K562 (cell line): ENCODE results near the gene DLGAP1. TPM values are rescaled to one million over a fixed set of nuclear protein-coding genes. Genes with fewer than 3 reads are reported as not detected.

ENCODE experiments used
- BRCA1 ChIP-seq, 2 experiments: fragments of 450-650 bp in 1 of 2; sonication (generic) in 1 of 2; formaldehyde crosslinking in 1 of 2; IDR thresholded peaks; 2 replicates each; pipeline versions ENCODE4 v1.5.0 to v1.6.1; 2017 to 2020; ENCODE audit warnings: mild to moderate bottlenecking in 1 of 2, missing genetic modification reagents in 1 of 2
- CHCHD3 ChIP-seq: fragments of 250-450 bp; sonication (Bioruptor Pico); IDR thresholded peaks from 2 replicates; pipeline ENCODE4 v2.1.2; 2022; ENCODE audit warnings: mild to moderate bottlenecking
- CHD4 ChIP-seq: fragments of 200-600 bp; sonication (generic); IDR thresholded peaks from 3 replicates; pipeline ENCODE4 v1.6.1; 2012; ENCODE audit warnings: low read depth, mild to moderate bottlenecking, mixed read lengths, low read length, inconsistent platforms; ENCODE audit not compliant: insufficient read depth, insufficient replicate concordance, poor library complexity, severe bottlenecking
- EGR1 ChIP-seq: fragments of 450-650 bp; conservative IDR thresholded peaks from 2 replicates; pipeline ENCODE4 v1.6.1; 2017; ENCODE audit warnings: mild to moderate bottlenecking
- ETV1 ChIP-seq: fragments of 450-650 bp; conservative IDR thresholded peaks from 2 replicates; pipeline ENCODE4 v1.6.1; 2016; ENCODE audit warnings: missing genetic modification characterization, control low read depth, low read depth, missing compliant biosample characterization
- FUS ChIP-seq: fragments of 200-400 bp; formaldehyde crosslinking; optimal IDR thresholded peaks from 2 replicates; pipeline ENCODE3; 2017; ENCODE audit warnings: low read depth, low read length
- HEY1 ChIP-seq: fragments of 250-450 bp; sonication (Bioruptor Pico); IDR thresholded peaks from 2 replicates; pipeline ENCODE4 v1.5.0; 2020; ENCODE audit warnings: mild to moderate bottlenecking, moderate library complexity, borderline replicate concordance
- KLF6 ChIP-seq: fragments of 250-450 bp; sonication (Bioruptor Pico); IDR thresholded peaks from 2 replicates; pipeline ENCODE4 v1.4.0; 2020; ENCODE audit warnings: mild to moderate bottlenecking, moderate library complexity, borderline replicate concordance
- MCM2 ChIP-seq: fragments of 450-650 bp; IDR thresholded peaks from 2 replicates; pipeline ENCODE4 v1.6.1; 2017; ENCODE audit warnings: low read depth, mild to moderate bottlenecking
- MCM7 ChIP-seq, 2 experiments: fragments of 450-650 bp; IDR thresholded peaks; 2 replicates each; pipeline ENCODE4 v1.6.1; 2016 to 2018
- MTA2 ChIP-seq: fragments of 450-650 bp; IDR thresholded peaks from 2 replicates; pipeline ENCODE4 v1.6.1; 2016; ENCODE audit warnings: low read depth
- MYBL2 ChIP-seq, 2 experiments: fragments of 450-650 bp in 1 of 2; sonication (generic) in 1 of 2; formaldehyde crosslinking in 1 of 2; IDR thresholded peaks; 2 replicates each; pipeline versions ENCODE4 v1.6.1 to v1.8.1; 2017 to 2022; ENCODE audit warnings: borderline replicate concordance in 1 of 2, inconsistent platforms in 1 of 2, low read depth in 1 of 2, mild to moderate bottlenecking in 1 of 2, missing genetic modification reagents in 1 of 2, moderate library complexity in 1 of 2
- NKRF ChIP-seq: fragments of 450-650 bp; IDR thresholded peaks from 2 replicates; pipeline ENCODE4 v1.6.1; 2016; ENCODE audit warnings: borderline replicate concordance
- RBM14 ChIP-seq: fragments of 200-400 bp; formaldehyde crosslinking; IDR thresholded peaks from 2 replicates; pipeline ENCODE4 v1.6.1; 2018; ENCODE audit warnings: low read depth, mild to moderate bottlenecking, low read length, moderate library complexity, borderline replicate concordance; ENCODE audit not compliant: insufficient read depth
- THRAP3 ChIP-seq: fragments of 450-650 bp; IDR thresholded peaks from 2 replicates; pipeline ENCODE4 v1.6.1; 2016; ENCODE audit warnings: mild to moderate bottlenecking, inconsistent platforms, borderline replicate concordance
- polyA plus RNA-seq, 8 experiments: library from polyadenylated mRNA; depleted of rRNA in 4 of 8; stranded (reverse) in 5 of 8; unstranded in 3 of 8; fragments of >200 nt; fragmentation: Nextera tagmentation in 2 of 8; fragmentation: Illumina TruSeq in 1 of 8; extraction: Ambion mirVana in 2 of 8; extraction: Trizol in 1 of 8; gene quantifications; 2 replicates each; pipeline versions ENCODE4 v1.2.1 to v1.2.3, GENCODE V29; 2011 to 2014; ENCODE audit warnings: inconsistent platforms in 1 of 8, missing spikeins in 1 of 8
- total RNA-seq, 7 experiments: library from RNA; depleted of rRNA in 6 of 7; stranded (reverse); fragments of >200 nt in 6 of 7; fragmentation: Illumina TruSeq in 2 of 7; extraction: Trizol in 2 of 7; gene quantifications; 2 replicates each; pipeline versions ENCODE4 v1.2.1 to v1.2.3, GENCODE V29; 2011 to 2021; ENCODE audit warnings: low replicate concordance in 1 of 7
- TF ChIP-seq, protein P1 (sequence below): fragments of 250-450 bp; sonication (Bioruptor Pico); IDR thresholded peaks from 2 replicates; pipeline ENCODE4 v1.5.0; 2020; ENCODE audit warnings: mild to moderate bottlenecking
- TF ChIP-seq, protein P2 (sequence below): fragments of 250-450 bp; sonication (Bioruptor Pico); IDR thresholded peaks from 2 replicates; pipeline ENCODE4 v1.8.0; 2022; ENCODE audit warnings: inconsistent platforms, mild to moderate bottlenecking, moderate library complexity, borderline replicate concordance
- TF ChIP-seq, protein P3 (sequence below): sonication (generic); formaldehyde crosslinking; IDR thresholded peaks from 2 replicates; pipeline ENCODE4 v1.8.1; 2023; ENCODE audit warnings: mild to moderate bottlenecking, missing genetic modification reagents
- TF ChIP-seq, protein P4 (sequence below): fragments of 250-450 bp; sonication (Bioruptor Pico); IDR thresholded peaks from 2 replicates; pipeline ENCODE4 v1.8.0; 2021; ENCODE audit warnings: moderate library complexity, mild to moderate bottlenecking, inconsistent platforms

DLGAP1 gene
- total and polyA plus RNA-seq, 9 of the 15 experiments (the other 6 are each of a cell fraction or from before 2014, with no cell fraction given) = 0.04 to 0.22 (median 0.08) TPM

- TF ChIP-seq, protein P1, sequence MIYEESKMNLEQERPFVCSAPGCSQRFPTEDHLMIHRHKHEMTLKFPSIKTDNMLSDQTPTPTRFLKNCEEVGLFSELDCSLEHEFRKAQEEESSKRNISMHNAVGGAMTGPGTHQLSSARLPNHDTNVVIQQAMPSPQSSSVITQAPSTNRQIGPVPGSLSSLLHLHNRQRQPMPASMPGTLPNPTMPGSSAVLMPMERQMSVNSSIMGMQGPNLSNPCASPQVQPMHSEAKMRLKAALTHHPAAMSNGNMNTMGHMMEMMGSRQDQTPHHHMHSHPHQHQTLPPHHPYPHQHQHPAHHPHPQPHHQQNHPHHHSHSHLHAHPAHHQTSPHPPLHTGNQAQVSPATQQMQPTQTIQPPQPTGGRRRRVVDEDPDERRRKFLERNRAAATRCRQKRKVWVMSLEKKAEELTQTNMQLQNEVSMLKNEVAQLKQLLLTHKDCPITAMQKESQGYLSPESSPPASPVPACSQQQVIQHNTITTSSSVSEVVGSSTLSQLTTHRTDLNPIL = no peak
- TF ChIP-seq ETV1 (tag) = no peak
- no peak for TF ChIP-seq THRAP3
- TF ChIP-seq, protein P2, sequence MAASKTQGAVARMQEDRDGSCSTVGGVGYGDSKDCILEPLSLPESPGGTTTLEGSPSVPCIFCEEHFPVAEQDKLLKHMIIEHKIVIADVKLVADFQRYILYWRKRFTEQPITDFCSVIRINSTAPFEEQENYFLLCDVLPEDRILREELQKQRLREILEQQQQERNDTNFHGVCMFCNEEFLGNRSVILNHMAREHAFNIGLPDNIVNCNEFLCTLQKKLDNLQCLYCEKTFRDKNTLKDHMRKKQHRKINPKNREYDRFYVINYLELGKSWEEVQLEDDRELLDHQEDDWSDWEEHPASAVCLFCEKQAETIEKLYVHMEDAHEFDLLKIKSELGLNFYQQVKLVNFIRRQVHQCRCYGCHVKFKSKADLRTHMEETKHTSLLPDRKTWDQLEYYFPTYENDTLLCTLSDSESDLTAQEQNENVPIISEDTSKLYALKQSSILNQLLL (CRISPR knock-in tag) = no peak
- TF ChIP-seq, protein P3, sequence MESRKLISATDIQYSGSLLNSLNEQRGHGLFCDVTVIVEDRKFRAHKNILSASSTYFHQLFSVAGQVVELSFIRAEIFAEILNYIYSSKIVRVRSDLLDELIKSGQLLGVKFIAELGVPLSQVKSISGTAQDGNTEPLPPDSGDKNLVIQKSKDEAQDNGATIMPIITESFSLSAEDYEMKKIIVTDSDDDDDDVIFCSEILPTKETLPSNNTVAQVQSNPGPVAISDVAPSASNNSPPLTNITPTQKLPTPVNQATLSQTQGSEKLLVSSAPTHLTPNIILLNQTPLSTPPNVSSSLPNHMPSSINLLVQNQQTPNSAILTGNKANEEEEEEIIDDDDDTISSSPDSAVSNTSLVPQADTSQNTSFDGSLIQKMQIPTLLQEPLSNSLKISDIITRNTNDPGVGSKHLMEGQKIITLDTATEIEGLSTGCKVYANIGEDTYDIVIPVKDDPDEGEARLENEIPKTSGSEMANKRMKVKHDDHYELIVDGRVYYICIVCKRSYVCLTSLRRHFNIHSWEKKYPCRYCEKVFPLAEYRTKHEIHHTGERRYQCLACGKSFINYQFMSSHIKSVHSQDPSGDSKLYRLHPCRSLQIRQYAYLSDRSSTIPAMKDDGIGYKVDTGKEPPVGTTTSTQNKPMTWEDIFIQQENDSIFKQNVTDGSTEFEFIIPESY = no peak
- TF ChIP-seq NKRF = no peak
- no peak for TF ChIP-seq BRCA1 (IDR thresholded peaks at IDR 0.05)
- no peak for TF ChIP-seq BRCA1 (CRISPR knock-in tag; IDR thresholded peaks at IDR 0.05)
- TF ChIP-seq CHD4 = no peak
- no peak for TF ChIP-seq FUS
- TF ChIP-seq HEY1 (CRISPR knock-in tag) = no peak
- no peak for TF ChIP-seq CHCHD3 (CRISPR knock-in tag)
- TF ChIP-seq MCM2 = no peak
- peak; percentile 70; the same call in 1 of the 2 replicates for TF ChIP-seq MYBL2 (IDR thresholded peaks at IDR 0.05; ENCODE audit: low read depth)
- TF ChIP-seq MYBL2 (CRISPR knock-in tag; IDR thresholded peaks at IDR 0.05; ENCODE audit: borderline replicate concordance) = no peak
- TF ChIP-seq MTA2 = no peak
- no peak for TF ChIP-seq RBM14
- no peak for TF ChIP-seq MCM7 (IDR thresholded peaks at IDR 0.05)
- TF ChIP-seq, protein P4, sequence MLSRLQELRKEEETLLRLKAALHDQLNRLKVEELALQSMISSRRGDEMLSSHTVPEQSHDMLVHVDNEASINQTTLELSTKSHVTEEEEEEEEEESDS = no peak
- TF ChIP-seq KLF6 (CRISPR knock-in tag) = no peak
- TF ChIP-seq EGR1 = peak; percentile 88
These were observed 683.8 kb downstream of the DLGAP1 start (continued) for GRCh38 chr18:3771121-3771971.
